Endothelial cell of umbilical vein (primary cell): ENCODE measurements around the gene MRPL34.

Experiments used
- CTCF ChIP-seq, 2 donors: IDR thresholded peaks; 1 replicate in 1 of 2; 2 replicates in 1 of 2; pipeline ENCODE4 v1.5.1; 2011; ENCODE audit warnings: low read length in 2 of 2, mild to moderate bottlenecking in 2 of 2, moderate library complexity in 2 of 2, control low read depth in 1 of 2, inconsistent platforms in 1 of 2, low read depth in 1 of 2; ENCODE audit not compliant: insufficient read depth in 1 of 2; ENCODE audit errors: extremely low read depth in 1 of 2
- JUN ChIP-seq: IDR thresholded peaks from 2 replicates; pipeline ENCODE4 v1.6.1; 2011; ENCODE audit warnings: borderline replicate concordance, low read depth; ENCODE audit not compliant: insufficient read length, insufficient read depth
- MYC ChIP-seq: IDR thresholded peaks from one replicate; pipeline ENCODE4 v1.6.1; 2011; ENCODE audit warnings: mild to moderate bottlenecking, low read depth, low read length
- POLR2A ChIP-seq: IDR thresholded peaks from 2 replicates; pipeline ENCODE4 v1.6.1; 2012; ENCODE audit warnings: low read depth, mild to moderate bottlenecking, control low read depth, low read length

- TF ChIP-seq CTCF (IDR thresholded peaks at IDR 0.05; ENCODE audit: extremely low read depth in 1 of 2, insufficient read depth in 1 of 2, low read depth in 1 of 2, low read length in 2 of 2) (no peak), POLR2A (no peak), JUN (no peak), MYC (no peak)
Measured at GRCh38 chr19:17322854-17323253, 17.2 kb downstream of the MRPL34 start.
